Measurements from ENCODE around the gene CRTAC1. TPM values are rescaled to one million over a fixed set of nuclear protein-coding genes. Genes with fewer than 3 reads are reported as not detected.
A peak's percentile ranks its signal among the peaks of the same experiment; 100 is the strongest.

CRTAC1 gene
- polyA plus RNA-seq, 2 of the 4 experiments (the other 2 are of a cell fraction) = 0.32 to 0.39 TPM

GRCh38 chr10:97919012-97919411, 111.4 kb downstream of the CRTAC1 start:
- DNase-seq (ENCODE audit: low read depth in 1 of 2, low spot score in 1 of 2) = peak in 1 of 2 experiments; percentile 25
- TF ChIP-seq NPAS2 (CRISPR knock-in tag; IDR thresholded peaks at IDR 0.05; ENCODE audit: borderline replicate concordance) (no peak), JUN (IDR thresholded peaks at IDR 0.05) (no peak), E2F6 (IDR thresholded peaks at IDR 0.05; ENCODE audit: borderline replicate concordance, low read depth) (no peak), ELK1 (IDR thresholded peaks at IDR 0.05; ENCODE audit: low read depth, low read length) (no peak), CBX8 (IDR thresholded peaks at IDR 0.05) (no peak), ATOH8 (CRISPR knock-in tag; IDR thresholded peaks at IDR 0.05; ENCODE audit: low read depth) (no peak), PBX3 (IDR thresholded peaks at IDR 0.05) (no peak), HOXB13 (CRISPR knock-in tag; IDR thresholded peaks at IDR 0.05; ENCODE audit: low read depth) (no peak), ESRRA (IDR thresholded peaks at IDR 0.05; ENCODE audit: borderline replicate concordance, low read length) (no peak), MAX (IDR thresholded peaks at IDR 0.05) (no peak), HMGXB4 (CRISPR knock-in tag; IDR thresholded peaks at IDR 0.05; ENCODE audit: borderline replicate concordance) (no peak), FOSL2 (IDR thresholded peaks at IDR 0.05) (no peak), FOSL2 (CRISPR knock-in tag; IDR thresholded peaks at IDR 0.05) (no peak), FOXS1 (CRISPR knock-in tag; IDR thresholded peaks at IDR 0.05) (no peak), HEYL (CRISPR knock-in tag; IDR thresholded peaks at IDR 0.05) (no peak), FOSB (CRISPR knock-in tag; IDR thresholded peaks at IDR 0.05) (no peak)
- no peak for ATAC-seq
- Histone ChIP-seq H3K4me2 (no peak overlapping the region), H3K27ac (no peak overlapping the region), H3K9me3 (no peaks in the 10 kb centered on the region), H3K4me1 (0 out of 3 replicates have a peak, but pooled peaks cover 2% of the 10 kb centered on the region), H3K4me3 (no peak overlapping the region)
- WGBS (ENCODE audit: missing lambda C conversion rate) = 3% methylated on average over 3 of the region's 3 CpGs
- CTCF ChIA-PET = interaction anchor here (0.6 to 24.4 kb wide), 5 partner anchors 12 to 390 kb away, joined by 3 to 660 read pairs (median 4); partner anchors contain the start of gene CRTAC1
- POLR2A ChIA-PET = interaction anchor here (0.7 kb wide), 1 partner anchor 373 kb away, joined by 4 read pairs; no protein-coding TSS in a partner anchor
- FAIRE-seq = no peak

GRCh38 chr10:97916586-97916985, 113.8 kb downstream of the CRTAC1 start:
- Histone ChIP-seq H3K27ac (no peak overlapping the region), H3K4me1 (0 out of 3 replicates have a peak, but pooled peaks cover 2% of the 10 kb centered on the region), H3K4me2 (no peak overlapping the region), H3K4me3 (no peak overlapping the region), H3K9me3 (no peaks in the 10 kb centered on the region)
- POLR2A ChIA-PET = no interaction called here
- CTCF ChIA-PET = interaction anchor here (0.7 to 24.4 kb wide), 5 partner anchors 13 to 254 kb away, joined by 3 to 660 read pairs (median 4); partner anchors contain the start of gene CRTAC1
- 24% methylated on average over 4 of the region's 4 CpGs for WGBS (ENCODE audit: missing lambda C conversion rate)
- no peak for ATAC-seq
- no peak for FAIRE-seq
- no peak for DNase-seq (ENCODE audit: low read depth in 1 of 2, low spot score in 1 of 2)
- no peak for TF ChIP-seq HOXB13 (CRISPR knock-in tag; IDR thresholded peaks at IDR 0.05; ENCODE audit: low read depth)
- no peak for TF ChIP-seq POLR2AphosphoS2 (conservative IDR thresholded peaks at IDR 0.05; ENCODE audit: low read length)
- no peak for TF ChIP-seq JUNB (IDR thresholded peaks at IDR 0.05)
- no peak for TF ChIP-seq FOSL2 (IDR thresholded peaks at IDR 0.05)
- TF ChIP-seq FOSL2 (CRISPR knock-in tag; IDR thresholded peaks at IDR 0.05) = no peak
- no peak for TF ChIP-seq BCL3 (IDR thresholded peaks at IDR 0.05)
- TF ChIP-seq USF2 (IDR thresholded peaks at IDR 0.05) = no peak
- TF ChIP-seq ZSCAN20 (CRISPR knock-in tag; IDR thresholded peaks at IDR 0.05) = no peak
- TF ChIP-seq MAZ (IDR thresholded peaks at IDR 0.05; ENCODE audit: borderline replicate concordance, low read depth, low read length) = no peak
- TF ChIP-seq NR3C1 (IDR thresholded peaks at IDR 0.05) = no peak
- TF ChIP-seq NFE2L2 (conservative IDR thresholded peaks at IDR 0.05; ENCODE audit: low read length) = no peak
- no peak for TF ChIP-seq RARB (CRISPR knock-in tag; IDR thresholded peaks at IDR 0.05)
- no peak for TF ChIP-seq ZC3H11A (IDR thresholded peaks at IDR 0.05)
- no peak for TF ChIP-seq GATA3 (IDR thresholded peaks at IDR 0.05; ENCODE audit: borderline replicate concordance)
- TF ChIP-seq HMGXB4 (CRISPR knock-in tag; IDR thresholded peaks at IDR 0.05; ENCODE audit: borderline replicate concordance) = no peak

All from A549 (cell line).